ENCODE measurements around the gene THSD4.

DNA sequence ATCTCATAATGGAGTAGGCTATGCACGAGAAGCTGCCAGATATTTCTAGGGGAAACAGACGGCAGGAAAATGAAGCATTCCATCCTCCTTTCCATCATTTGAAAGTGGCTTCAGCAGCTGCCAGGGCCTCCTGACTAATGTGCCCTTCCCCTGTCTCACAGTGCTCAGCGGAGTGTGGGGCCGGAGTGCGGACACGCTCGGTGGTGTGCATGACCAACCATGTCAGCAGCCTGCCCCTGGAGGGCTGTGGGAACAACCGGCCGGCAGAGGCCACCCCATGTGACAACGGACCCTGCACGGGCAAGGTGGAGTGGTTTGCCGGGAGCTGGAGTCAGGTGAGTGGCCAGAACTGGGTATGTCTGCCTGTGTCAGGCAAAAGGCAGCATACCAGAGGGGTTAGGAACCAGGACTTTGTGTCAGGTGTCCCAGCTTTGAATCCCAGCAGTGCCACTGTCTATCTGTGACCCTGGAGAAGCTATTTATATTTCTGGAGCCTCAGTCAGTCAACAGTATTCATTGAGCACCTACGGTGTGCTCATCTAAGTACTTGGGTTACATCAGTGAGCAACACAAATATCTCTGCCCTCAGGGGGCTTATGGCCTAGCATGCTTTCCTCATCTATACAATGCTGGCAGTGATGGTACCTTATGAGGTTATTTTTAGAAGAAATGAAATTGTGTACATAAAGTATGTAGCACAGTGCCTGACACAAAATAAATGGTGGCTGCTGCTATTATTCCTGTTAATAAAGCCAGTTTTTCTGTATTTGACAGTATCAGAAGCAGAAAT lies 642.7 kb downstream of the THSD4 start:
- TF ChIP-seq, protein P1, sequence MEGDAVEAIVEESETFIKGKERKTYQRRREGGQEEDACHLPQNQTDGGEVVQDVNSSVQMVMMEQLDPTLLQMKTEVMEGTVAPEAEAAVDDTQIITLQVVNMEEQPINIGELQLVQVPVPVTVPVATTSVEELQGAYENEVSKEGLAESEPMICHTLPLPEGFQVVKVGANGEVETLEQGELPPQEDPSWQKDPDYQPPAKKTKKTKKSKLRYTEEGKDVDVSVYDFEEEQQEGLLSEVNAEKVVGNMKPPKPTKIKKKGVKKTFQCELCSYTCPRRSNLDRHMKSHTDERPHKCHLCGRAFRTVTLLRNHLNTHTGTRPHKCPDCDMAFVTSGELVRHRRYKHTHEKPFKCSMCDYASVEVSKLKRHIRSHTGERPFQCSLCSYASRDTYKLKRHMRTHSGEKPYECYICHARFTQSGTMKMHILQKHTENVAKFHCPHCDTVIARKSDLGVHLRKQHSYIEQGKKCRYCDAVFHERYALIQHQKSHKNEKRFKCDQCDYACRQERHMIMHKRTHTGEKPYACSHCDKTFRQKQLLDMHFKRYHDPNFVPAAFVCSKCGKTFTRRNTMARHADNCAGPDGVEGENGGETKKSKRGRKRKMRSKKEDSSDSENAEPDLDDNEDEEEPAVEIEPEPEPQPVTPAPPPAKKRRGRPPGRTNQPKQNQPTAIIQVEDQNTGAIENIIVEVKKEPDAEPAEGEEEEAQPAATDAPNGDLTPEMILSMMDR (IDR thresholded peaks at IDR 0.05 in 2 of 3, conservative IDR thresholded peaks at IDR 0.05 in 1 of 3; ENCODE audit: insufficient read depth in 2 of 3, low read depth in 1 of 3, low read length in 3 of 3) = no peak
- TF ChIP-seq FOXP1 (CRISPR knock-in tag; IDR thresholded peaks at IDR 0.05) (no peak), ZSCAN32 (CRISPR knock-in tag; IDR thresholded peaks at IDR 0.05) (no peak), L3MBTL2 (IDR thresholded peaks at IDR 0.05) (no peak), CREB1 (IDR thresholded peaks at IDR 0.05) (no peak), CREB1 (CRISPR knock-in tag; IDR thresholded peaks at IDR 0.05) (no peak), SIN3A (IDR thresholded peaks at IDR 0.05; ENCODE audit: borderline replicate concordance in 2 of 2, control insufficient read depth in 1 of 2, low read depth in 2 of 2, low read length in 2 of 2) (no peak), SREBF2 (CRISPR knock-in tag; IDR thresholded peaks at IDR 0.05) (no peak), JUND (IDR thresholded peaks at IDR 0.05; ENCODE audit: borderline replicate concordance, low read depth, low read length) (no peak), JUND (tag; IDR thresholded peaks at IDR 0.05; ENCODE audit: borderline replicate concordance, low read depth, low read length) (no peak), EZH2 (IDR thresholded peaks at IDR 0.05; ENCODE audit: borderline replicate concordance, low read depth, low read length) (no peak), SMARCC2 (IDR thresholded peaks at IDR 0.05; ENCODE audit: low read depth) (no peak)
